ENCODE measurements around the gene TRPM8. TPM values are rescaled to one million over a fixed set of nuclear protein-coding genes. Genes with fewer than 3 reads are reported as not detected.

The TRPM8 gene
- polyA plus RNA-seq, 2 of the 4 experiments (the other 2 are of a cell fraction): 0.25 to 0.97 TPM

DNA sequence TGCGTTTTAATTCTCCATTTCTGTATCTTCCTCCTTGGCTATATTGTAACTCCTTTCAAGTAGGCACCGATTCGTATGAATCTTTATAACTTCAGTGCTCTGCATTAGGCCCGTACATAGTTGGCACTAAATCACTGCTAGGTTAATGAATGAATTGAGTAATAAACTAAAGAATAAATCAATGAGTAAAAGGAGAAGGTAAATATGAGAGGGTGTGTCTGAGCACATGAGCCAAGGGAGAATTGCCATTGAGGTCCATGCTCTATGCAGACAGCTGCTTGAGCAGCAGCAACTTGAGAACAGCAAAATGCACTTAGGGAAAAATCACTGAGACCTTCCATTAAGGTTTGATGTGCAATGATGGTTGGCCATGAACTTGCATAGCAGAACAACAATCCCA lies 11.2 kb upstream of the TRPM8 start:
- Histone ChIP-seq H3K27ac (no peak overlapping the region), H3K4me1 (no peaks in the 10 kb centered on the region), H3K4me3 (no peak overlapping the region), H3K4me2 (no peak overlapping the region), H3K9me3 (no peaks in the 10 kb centered on the region; the same call in 1 of the 3 replicates)
- ATAC-seq (no peak), DNase-seq (ENCODE audit: low read depth in 1 of 2, low spot score in 1 of 2) (no peak), FAIRE-seq (no peak)
- CTCF ChIA-PET: interaction anchor here (0.6 kb wide), 1 partner anchor 17 kb away, joined by 3 read pairs; no protein-coding TSS in a partner anchor
- no peak for TF ChIP-seq MAZ (IDR thresholded peaks at IDR 0.05; ENCODE audit: borderline replicate concordance, low read depth, low read length)
- TF ChIP-seq TP53 (CRISPR knock-in tag; IDR thresholded peaks at IDR 0.05): no peak
- POLR2A ChIA-PET: no interaction called here
- 55% methylated on average over 4 of the region's 4 CpGs for WGBS (ENCODE audit: missing lambda C conversion rate)

DNA sequence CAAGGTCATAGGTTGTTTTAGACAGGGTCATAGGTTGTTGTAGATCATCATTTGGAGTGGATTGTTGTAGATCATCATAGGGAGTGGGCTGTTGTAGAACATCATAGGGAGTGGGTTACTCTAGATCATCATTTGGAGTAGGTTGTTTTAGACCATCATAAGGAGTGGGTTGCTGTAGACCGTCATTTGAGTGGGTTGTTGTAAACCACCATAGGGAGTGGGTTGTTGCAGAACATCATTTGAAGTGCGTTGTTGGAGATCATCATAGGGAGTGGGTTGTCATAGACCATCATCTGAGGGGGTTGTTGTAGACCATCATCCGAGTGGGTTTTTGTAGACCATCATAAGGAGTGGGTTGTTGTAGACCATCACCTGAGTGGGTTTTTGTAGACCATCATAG lies 9.5 kb upstream of the TRPM8 start:
- DNase-seq (ENCODE audit: low read depth in 1 of 2, low spot score in 1 of 2): no peak
- ChIA-PET CTCF (interaction anchor here (0.6 to 3.0 kb wide), 2 partner anchors 14 to 50 kb away, joined by 3 to 7 read pairs; no protein-coding TSS in a partner anchor), POLR2A (no interaction called here)
- Histone ChIP-seq H3K4me1 (no peaks in the 10 kb centered on the region), H3K9me3 (no peaks in the 10 kb centered on the region; the same call in 1 of the 3 replicates), H3K27ac (no peak overlapping the region), H3K4me3 (no peak overlapping the region), H3K4me2 (no peak overlapping the region)
- FAIRE-seq: no peak
- 22% methylated on average over 3 of the region's 3 CpGs for WGBS (ENCODE audit: missing lambda C conversion rate)
- ATAC-seq: no peak
- no peak for TF ChIP-seq FOSL2 (IDR thresholded peaks at IDR 0.05)
- TF ChIP-seq FOSL2 (CRISPR knock-in tag; IDR thresholded peaks at IDR 0.05): no peak
- TF ChIP-seq ZFP36 (IDR thresholded peaks at IDR 0.05; ENCODE audit: borderline replicate concordance, partially characterized antibody): no peak
- TF ChIP-seq ZC3H11A (IDR thresholded peaks at IDR 0.05): no peak
- no peak for TF ChIP-seq CBX2 (IDR thresholded peaks at IDR 0.05; ENCODE audit: borderline replicate concordance, low read depth)
- TF ChIP-seq NPAS2 (CRISPR knock-in tag; IDR thresholded peaks at IDR 0.05; ENCODE audit: borderline replicate concordance): no peak
- TF ChIP-seq HDAC2 (IDR thresholded peaks at IDR 0.05): no peak
- TF ChIP-seq TP53 (CRISPR knock-in tag; IDR thresholded peaks at IDR 0.05): no peak
- no peak for TF ChIP-seq RARB (CRISPR knock-in tag; IDR thresholded peaks at IDR 0.05)
- TF ChIP-seq PHF8 (IDR thresholded peaks at IDR 0.05; ENCODE audit: borderline replicate concordance, low read depth): no peak
- TF ChIP-seq HOXB13 (CRISPR knock-in tag; IDR thresholded peaks at IDR 0.05; ENCODE audit: low read depth): no peak
- no peak for TF ChIP-seq EHF (CRISPR knock-in tag; IDR thresholded peaks at IDR 0.05)
- no peak for TF ChIP-seq MAZ (IDR thresholded peaks at IDR 0.05; ENCODE audit: borderline replicate concordance, low read depth, low read length)

GRCh38 chr2:233912691-233913423 lies 4.3 kb upstream of the TRPM8 start:
- no peak overlapping the region for H3K4me2 ChIP-seq
- peak; percentile 72 to 74; a peak in 5 of 6 replicates for ATAC-seq
- no peak overlapping the region for H3K27ac ChIP-seq
- H3K4me3 ChIP-seq: no peak overlapping the region
- CTCF ChIA-PET: interaction anchor here (0.7 to 4.9 kb wide), 8 partner anchors 9 to 1194 kb away, joined by 3 to 39 read pairs (median 4); no protein-coding TSS in a partner anchor
- peak; percentile 12 to 27 for DNase-seq (ENCODE audit: low read depth in 1 of 2, low spot score in 1 of 2)
- TF ChIP-seq JUN (IDR thresholded peaks at IDR 0.05) (no peak), REST (IDR thresholded peaks at IDR 0.05) (peak; percentile 94), EHMT2 (IDR thresholded peaks at IDR 0.05; ENCODE audit: low read depth) (peak; percentile 89), HOXB13 (CRISPR knock-in tag; IDR thresholded peaks at IDR 0.05; ENCODE audit: low read depth) (no peak)
- 14% methylated on average over 9 of the region's 9 CpGs for WGBS (ENCODE audit: missing lambda C conversion rate)
- FAIRE-seq: no peak
- POLR2A ChIA-PET: no interaction called here
- H3K9me3 ChIP-seq: no peaks in the 10 kb centered on the region
- H3K4me1 ChIP-seq: no peaks in the 10 kb centered on the region
